ENCODE results near the gene EPB41L4B. TPM values are rescaled to one million over a fixed set of nuclear protein-coding genes. Genes with fewer than 3 reads are reported as not detected.
"Not testable (repeated sequence)": the region's sequence is repeated elsewhere in the genome, so short reads cannot be mapped to it uniquely, and the experiment has no call there.

The EPB41L4B gene
- total RNA-seq, 2 donors from 2014 or later, result 87.3 to 151 TPM

GRCh38 chr9:109138421-109138820 is 182.4 kb downstream of the EPB41L4B start:
- no peaks in the 10 kb centered on the region for H3K36me3 ChIP-seq
- DNase-seq, result no peak
- no peak overlapping the region for H3K4me3 ChIP-seq
- intact Hi-C loops (cut with DNase I), result no loop called here
- TF ChIP-seq, protein P1, sequence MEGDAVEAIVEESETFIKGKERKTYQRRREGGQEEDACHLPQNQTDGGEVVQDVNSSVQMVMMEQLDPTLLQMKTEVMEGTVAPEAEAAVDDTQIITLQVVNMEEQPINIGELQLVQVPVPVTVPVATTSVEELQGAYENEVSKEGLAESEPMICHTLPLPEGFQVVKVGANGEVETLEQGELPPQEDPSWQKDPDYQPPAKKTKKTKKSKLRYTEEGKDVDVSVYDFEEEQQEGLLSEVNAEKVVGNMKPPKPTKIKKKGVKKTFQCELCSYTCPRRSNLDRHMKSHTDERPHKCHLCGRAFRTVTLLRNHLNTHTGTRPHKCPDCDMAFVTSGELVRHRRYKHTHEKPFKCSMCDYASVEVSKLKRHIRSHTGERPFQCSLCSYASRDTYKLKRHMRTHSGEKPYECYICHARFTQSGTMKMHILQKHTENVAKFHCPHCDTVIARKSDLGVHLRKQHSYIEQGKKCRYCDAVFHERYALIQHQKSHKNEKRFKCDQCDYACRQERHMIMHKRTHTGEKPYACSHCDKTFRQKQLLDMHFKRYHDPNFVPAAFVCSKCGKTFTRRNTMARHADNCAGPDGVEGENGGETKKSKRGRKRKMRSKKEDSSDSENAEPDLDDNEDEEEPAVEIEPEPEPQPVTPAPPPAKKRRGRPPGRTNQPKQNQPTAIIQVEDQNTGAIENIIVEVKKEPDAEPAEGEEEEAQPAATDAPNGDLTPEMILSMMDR (IDR thresholded peaks at IDR 0.05), result no peak
- H3K9me3 ChIP-seq, result no peaks in the 10 kb centered on the region
- H3K9ac ChIP-seq (ENCODE audit: low read depth in 2 of 2, low read length in 2 of 2), result no peak overlapping the region
- H3K4me1 ChIP-seq, result no peaks in the 10 kb centered on the region
- no peak overlapping the region for H3K27ac ChIP-seq
- H3K27me3 ChIP-seq, result no peaks in the 10 kb centered on the region

DNA sequence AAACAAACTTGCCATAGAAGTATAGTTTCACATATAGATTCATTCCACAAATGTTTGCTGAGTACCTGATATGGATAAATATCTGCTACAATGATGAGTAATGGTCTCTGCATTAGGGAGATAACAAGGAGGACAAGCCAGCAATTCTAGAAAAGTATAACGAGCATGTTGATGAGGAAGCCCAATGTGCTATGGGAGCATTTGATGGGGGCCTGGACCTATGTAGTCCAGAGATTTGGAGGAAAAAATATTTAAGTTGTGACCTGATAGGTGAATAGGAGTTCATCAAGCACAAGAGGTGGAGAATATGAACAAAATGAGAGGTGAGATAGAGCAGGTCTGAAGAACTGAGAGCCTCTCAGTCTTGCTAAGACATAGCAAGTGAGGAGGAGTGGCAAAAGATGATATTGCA is 186.7 kb downstream of the EPB41L4B start:
- H3K27me3 ChIP-seq, result no peaks in the 10 kb centered on the region
- no peak overlapping the region for H3K4me3 ChIP-seq
- TF ChIP-seq, protein P1 (IDR thresholded peaks at IDR 0.05), result no peak
- no peaks in the 10 kb centered on the region for H3K9me3 ChIP-seq
- no peaks in the 10 kb centered on the region for H3K4me1 ChIP-seq
- intact Hi-C loops (cut with DNase I), result no loop called here
- no peaks in the 10 kb centered on the region for H3K36me3 ChIP-seq
- no peak overlapping the region for H3K27ac ChIP-seq
- no peak for DNase-seq
- no peak overlapping the region for H3K9ac ChIP-seq (ENCODE audit: low read depth in 2 of 2, low read length in 2 of 2)

DNA sequence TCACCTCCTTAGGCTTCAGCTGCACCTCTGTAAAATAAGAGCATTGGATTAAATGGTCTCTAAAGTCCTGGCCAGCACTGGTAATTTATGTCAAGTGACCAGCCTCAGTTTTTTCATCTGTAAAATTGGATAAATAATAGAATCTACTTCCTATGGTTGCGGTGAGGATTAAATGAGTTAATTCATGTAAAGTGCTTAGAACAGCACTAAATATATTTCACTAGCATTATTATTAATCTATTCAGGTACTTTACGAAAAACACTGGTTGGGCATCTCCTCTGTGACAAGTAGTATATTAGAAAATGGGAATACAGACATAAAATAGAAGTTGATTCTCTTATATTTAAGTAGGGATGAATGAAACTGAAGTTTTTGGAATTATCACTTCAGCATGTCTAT is 187.3 kb downstream of the EPB41L4B start:
- H3K4me3 ChIP-seq, result no peak overlapping the region
- no peak for DNase-seq
- intact Hi-C loops (cut with DNase I), result no loop called here
- no peaks in the 10 kb centered on the region for H3K36me3 ChIP-seq
- no peaks in the 10 kb centered on the region for H3K27me3 ChIP-seq
- H3K9me3 ChIP-seq, result no peaks in the 10 kb centered on the region
- no peak overlapping the region for H3K9ac ChIP-seq (ENCODE audit: low read depth in 2 of 2, low read length in 2 of 2)
- no peak overlapping the region for H3K27ac ChIP-seq
- H3K4me1 ChIP-seq, result no peaks in the 10 kb centered on the region
- TF ChIP-seq, protein P1 (IDR thresholded peaks at IDR 0.05), result no peak

DNA sequence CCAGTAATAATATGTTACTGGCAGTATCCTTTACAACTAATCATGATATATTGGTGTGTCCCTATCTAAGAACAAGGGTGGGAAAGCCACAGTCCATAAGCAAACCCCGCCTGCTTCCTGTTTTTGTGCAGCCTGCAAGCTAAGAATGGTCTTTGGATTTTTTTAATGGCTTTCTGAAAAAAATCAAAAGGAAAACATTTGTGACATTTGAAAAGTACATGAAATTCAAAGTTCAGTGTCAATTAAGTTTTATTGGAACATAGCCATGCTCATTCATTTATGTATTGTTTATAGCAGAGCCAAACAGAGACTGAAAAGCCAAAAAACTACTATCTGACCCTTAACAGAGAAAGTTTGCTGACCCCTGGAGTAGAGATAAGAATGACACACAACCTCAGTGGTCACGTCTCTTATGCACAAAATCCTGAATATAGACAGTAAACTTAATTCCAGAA is 188.3 kb downstream of the EPB41L4B start:
- H3K27ac ChIP-seq, result no peak overlapping the region
- no peaks in the 10 kb centered on the region for H3K9me3 ChIP-seq
- DNase-seq, result no peak
- intact Hi-C loops (cut with DNase I), result no loop called here
- no peaks in the 10 kb centered on the region for H3K36me3 ChIP-seq
- TF ChIP-seq, protein P1 (IDR thresholded peaks at IDR 0.05), result no peak
- no peaks in the 10 kb centered on the region for H3K4me1 ChIP-seq
- no peak overlapping the region for H3K9ac ChIP-seq (ENCODE audit: low read depth in 2 of 2, low read length in 2 of 2)
- no peaks in the 10 kb centered on the region for H3K27me3 ChIP-seq
- no peak overlapping the region for H3K4me3 ChIP-seq

DNA sequence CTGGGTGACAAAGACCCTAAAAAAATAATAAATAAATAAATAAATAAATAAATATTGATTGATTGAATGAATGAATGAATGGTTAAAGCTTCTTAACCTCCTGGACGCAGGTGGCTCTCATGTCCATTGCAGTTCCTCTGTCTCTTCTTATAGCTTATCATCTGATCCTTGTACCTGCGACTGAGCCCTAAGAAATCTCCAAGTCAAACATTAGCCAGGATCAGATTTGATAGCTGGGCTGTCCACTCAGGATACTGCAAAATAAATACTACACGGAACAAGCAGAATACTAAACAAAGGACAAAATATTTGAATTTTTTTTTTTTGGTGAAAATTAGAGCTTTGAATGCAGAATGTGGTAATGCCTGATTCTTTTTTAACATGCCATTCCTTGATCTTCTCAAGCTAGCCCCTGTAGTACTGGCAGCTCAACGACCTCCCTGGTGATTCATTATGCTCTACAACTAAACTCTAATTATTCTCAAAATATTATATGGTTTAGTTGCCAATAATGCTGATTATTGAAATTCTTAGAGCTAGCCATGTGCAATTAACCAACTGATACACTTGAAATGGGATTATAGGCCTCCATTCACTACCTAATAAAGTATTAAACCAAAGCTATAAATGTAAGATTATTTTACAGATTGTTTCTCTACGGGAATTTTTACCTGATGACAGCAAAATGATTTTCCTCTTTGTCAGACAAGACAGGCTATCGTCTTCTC is 191.2 kb downstream of the EPB41L4B start:
- H3K4me3 ChIP-seq, result no peak overlapping the region
- H3K9ac ChIP-seq (ENCODE audit: low read depth in 2 of 2, low read length in 2 of 2), result no peak overlapping the region
- no peaks in the 10 kb centered on the region for H3K9me3 ChIP-seq
- TF ChIP-seq, protein P1 (IDR thresholded peaks at IDR 0.05), result no peak
- no peaks in the 10 kb centered on the region for H3K27me3 ChIP-seq
- DNase-seq, result no peak
- H3K27ac ChIP-seq, result no peak overlapping the region
- H3K36me3 ChIP-seq, result no peaks in the 10 kb centered on the region
- intact Hi-C loops (cut with DNase I), result no loop called here
- no peaks in the 10 kb centered on the region for H3K4me1 ChIP-seq

DNA sequence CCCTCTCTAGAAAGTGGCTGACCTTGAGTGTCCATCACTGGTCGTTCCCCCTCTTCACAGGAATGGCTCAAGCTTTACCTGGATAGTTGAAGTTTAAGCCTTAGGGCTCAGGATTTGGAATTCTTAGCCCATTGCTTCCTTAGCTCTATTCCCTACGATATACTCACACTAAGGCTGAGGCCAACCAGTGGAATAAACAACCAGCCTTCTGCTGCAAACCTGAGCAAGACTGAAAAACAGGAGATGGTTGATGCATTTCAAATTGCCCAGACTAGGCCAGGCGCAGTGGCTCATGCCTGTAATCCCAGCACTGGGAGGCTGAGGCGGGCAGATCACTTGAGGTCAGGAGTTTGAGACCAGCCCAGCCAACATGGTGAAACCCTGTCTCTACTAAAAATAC is 194.2 kb downstream of the EPB41L4B start:
- H3K9me3 ChIP-seq; H3K4me1 ChIP-seq; H3K27ac ChIP-seq; H3K4me3 ChIP-seq; DNase-seq; H3K9ac ChIP-seq (ENCODE audit: low read depth in 2 of 2, low read length in 2 of 2); H3K27me3 ChIP-seq; H3K36me3 ChIP-seq; intact Hi-C loops (cut with DNase I): not testable (repeated sequence)

Measured in colonic mucosa (tissue), 4 donors.